Activated CD8-positive, alpha-beta T cell treated with anti-CD3 and anti-CD28 coated beads, Interleukin-2, amount 10 ng/mL, durations not matched to agents 7 days and 5 days (primary cell): ENCODE results near the gene NLGN1. TPM values are rescaled to one million over a fixed set of nuclear protein-coding genes. Genes with fewer than 3 reads are reported as not detected.

Experiments
- ATAC-seq: fragments of 150-1000 bp; cut with Tn5 transposase; one replicate; pipeline ENCODE4 v1.10.0; 2021; ENCODE audit warnings: moderate library complexity
- CTCF ChIA-PET: fragments of 350-600 bp; sonication (Branson Sonifier 250); formaldehyde crosslinking; loops from one replicate; lab custom pipeline; 2021; ENCODE audit warnings: antibody characterized with exemption; lab: Charles Lee
- POLR2A ChIA-PET: fragments of 350-600 bp; sonication (Branson Sonifier 250); formaldehyde crosslinking; loops from one replicate; lab custom pipeline; 2021; ENCODE audit warnings: antibody characterized with exemption; lab: Charles Lee
- DNase-seq: peaks from one replicate; pipeline ENCODE4 v3.0.0-alpha.2; 2020
- H3K27ac Mint-ChIP-seq: one replicate; pipeline ENCODE4 v1.8.0; 2021; ENCODE audit warnings: mild to moderate bottlenecking, mixed read lengths
- H3K27me3 Mint-ChIP-seq: one replicate; pipeline ENCODE4 v1.8.0; 2021; ENCODE audit warnings: low read depth, mixed read lengths
- H3K36me3 Mint-ChIP-seq: one replicate; pipeline ENCODE4 v1.8.0; 2021; ENCODE audit warnings: low read depth, mixed read lengths
- H3K4me1 Mint-ChIP-seq: one replicate; pipeline ENCODE4 v1.8.0; 2021; ENCODE audit warnings: low read depth, mixed read lengths
- H3K4me3 Mint-ChIP-seq: one replicate; pipeline ENCODE4 v1.8.0; 2021; ENCODE audit warnings: mild to moderate bottlenecking, mixed read lengths
- H3K9me3 Mint-ChIP-seq: one replicate; pipeline ENCODE4 v1.8.0; 2022; ENCODE audit warnings: mixed read lengths; ENCODE audit not compliant: insufficient read depth
- total RNA-seq, 2 experiments: library from RNA; stranded (reverse); gene quantifications; one replicate each; pipeline ENCODE4 v1.2.3, GENCODE V29; 2021

The NLGN1 gene
- total RNA-seq, 2 experiments from 2014 or later = not detected

GRCh38 chr3:174186377-174186989 is 788.9 kb downstream of the NLGN1 start:
- H3K9me3 Mint-ChIP-seq = no peaks in the 10 kb centered on the region
- ATAC-seq (no peak), DNase-seq (no peak)
- H3K4me1 Mint-ChIP-seq = peaks cover under 1% of the 10 kb centered on the region
- no peak overlapping the region for H3K4me3 Mint-ChIP-seq
- ChIA-PET POLR2A (no interaction called here), CTCF (no interaction called here)
- no peak overlapping the region for H3K27ac Mint-ChIP-seq
- H3K27me3 Mint-ChIP-seq = no peaks in the 10 kb centered on the region
- H3K36me3 Mint-ChIP-seq = no peaks in the 10 kb centered on the region

DNA sequence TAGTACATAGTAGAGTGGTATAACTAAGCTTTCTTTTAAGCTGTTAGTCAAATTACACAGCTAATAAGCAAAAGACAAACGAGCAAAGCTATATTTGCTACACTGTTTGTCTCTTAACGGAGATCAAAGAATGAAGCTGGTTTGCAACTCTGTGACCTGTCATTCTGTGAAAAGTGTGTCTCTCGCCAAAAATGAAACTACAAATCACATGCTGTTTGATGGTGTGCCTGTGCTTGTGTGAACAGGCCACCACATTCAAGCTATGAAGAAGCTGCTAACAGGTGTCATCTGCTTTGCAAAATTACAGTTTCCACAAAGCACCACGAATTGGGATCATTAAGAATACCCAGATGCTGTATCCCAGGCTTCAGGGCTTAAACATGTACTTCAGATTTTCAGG is 793.8 kb downstream of the NLGN1 start:
- peak; percentile 15 for ATAC-seq
- Mint-ChIP-seq H3K4me1 (peaks cover 4% of the 10 kb centered on the region), H3K9me3 (no peaks in the 10 kb centered on the region), H3K4me3 (no peak overlapping the region), H3K27ac (no peak overlapping the region), H3K36me3 (no peaks in the 10 kb centered on the region), H3K27me3 (no peaks in the 10 kb centered on the region)
- CTCF ChIA-PET = no interaction called here
- POLR2A ChIA-PET = no interaction called here
- no peak for DNase-seq

- peaks cover 4% of the 10 kb centered on the region for H3K4me1 Mint-ChIP-seq
These were observed 794.4 kb downstream of the NLGN1 start for GRCh38 chr3:174191895-174192294.

GRCh38 chr3:174192471-174192870 is 794.9 kb downstream of the NLGN1 start:
- Mint-ChIP-seq H3K27me3 (no peaks in the 10 kb centered on the region), H3K9me3 (no peaks in the 10 kb centered on the region), H3K4me3 (no peak overlapping the region), H3K27ac (no peak overlapping the region), H3K36me3 (no peaks in the 10 kb centered on the region), H3K4me1 (peaks cover 4% of the 10 kb centered on the region)
- no peak for ATAC-seq
- CTCF ChIA-PET = no interaction called here
- POLR2A ChIA-PET = no interaction called here
- no peak for DNase-seq

More at GRCh38 chr3:174191895-174192294, 794.4 kb downstream of the NLGN1 start:
- POLR2A ChIA-PET = no interaction called here
- ATAC-seq = no peak
- Mint-ChIP-seq H3K27me3 (no peaks in the 10 kb centered on the region), H3K4me3 (no peak overlapping the region), H3K27ac (no peak overlapping the region), H3K9me3 (no peaks in the 10 kb centered on the region), H3K36me3 (no peaks in the 10 kb centered on the region)
- DNase-seq = no peak
- CTCF ChIA-PET = no interaction called here

DNA sequence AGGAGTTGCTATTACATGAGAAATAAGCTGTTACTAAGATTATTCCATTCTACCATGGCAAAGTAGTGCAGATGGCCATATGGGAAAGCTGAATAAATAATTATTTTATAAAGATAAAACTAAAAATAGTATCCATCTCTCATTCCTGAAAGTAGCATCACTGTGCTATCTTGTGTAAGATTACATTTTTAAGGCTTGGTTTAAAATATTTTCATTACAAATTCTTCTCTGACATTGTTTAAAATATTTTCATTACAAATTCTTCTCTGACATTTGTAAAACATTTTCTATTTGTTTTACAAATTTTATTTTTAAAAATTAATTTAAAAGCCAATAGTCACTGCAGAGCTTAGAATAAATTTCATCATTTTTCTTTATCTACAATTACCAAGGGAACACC is 796.1 kb downstream of the NLGN1 start:
- Mint-ChIP-seq H3K9me3 (no peaks in the 10 kb centered on the region), H3K4me3 (no peak overlapping the region), H3K36me3 (no peaks in the 10 kb centered on the region), H3K27ac (no peak overlapping the region), H3K4me1 (peaks cover 4% of the 10 kb centered on the region), H3K27me3 (no peaks in the 10 kb centered on the region)
- ATAC-seq (no peak), DNase-seq (no peak)
- ChIA-PET CTCF (no interaction called here), POLR2A (no interaction called here)

DNA sequence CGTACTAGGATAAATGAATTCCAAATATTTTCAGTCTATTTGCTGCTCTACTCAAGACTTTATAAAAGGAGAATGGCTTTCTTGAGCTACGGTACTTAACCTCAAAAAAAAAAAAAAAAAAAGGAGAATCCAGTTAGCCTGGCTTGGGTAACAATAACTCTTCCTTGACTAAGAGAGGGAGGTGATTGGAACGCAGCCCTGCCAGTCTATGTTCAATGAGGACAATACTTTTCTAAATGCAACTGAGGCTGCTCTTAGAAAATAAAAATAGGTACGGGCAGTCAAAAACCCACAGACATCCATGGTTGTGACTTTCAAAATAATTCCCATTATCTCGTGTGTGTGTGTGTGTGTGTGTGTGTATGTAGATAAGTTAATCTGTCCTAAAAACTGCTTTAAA is 799.9 kb downstream of the NLGN1 start:
- Mint-ChIP-seq H3K36me3 (no peaks in the 10 kb centered on the region), H3K27ac (no peak overlapping the region), H3K9me3 (no peaks in the 10 kb centered on the region), H3K27me3 (no peaks in the 10 kb centered on the region), H3K4me1 (no peaks in the 10 kb centered on the region), H3K4me3 (no peak overlapping the region)
- ATAC-seq = no peak
- ChIA-PET CTCF (no interaction called here), POLR2A (no interaction called here)
- no peak for DNase-seq

DNA sequence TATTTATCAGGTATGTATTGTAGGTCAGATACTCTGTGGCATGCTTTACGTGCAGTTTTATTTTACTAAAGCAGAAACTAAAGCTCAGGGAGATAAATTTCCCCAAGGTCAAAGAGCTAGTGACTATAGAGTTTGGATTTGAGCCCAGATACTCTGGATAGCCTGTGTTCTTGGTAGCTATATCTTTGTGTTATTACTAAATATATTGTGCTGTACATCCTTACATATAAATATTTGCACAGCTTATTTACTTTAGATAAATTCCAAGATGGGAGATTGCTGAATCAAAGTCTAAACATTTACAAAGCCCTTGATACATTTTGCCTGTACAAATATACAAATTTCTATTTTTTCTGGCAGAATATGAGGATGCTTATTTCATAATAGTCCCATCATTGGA is 800.7 kb downstream of the NLGN1 start:
- ATAC-seq = no peak
- no peak for DNase-seq
- Mint-ChIP-seq H3K27me3 (no peaks in the 10 kb centered on the region), H3K9me3 (no peaks in the 10 kb centered on the region), H3K36me3 (no peaks in the 10 kb centered on the region), H3K4me1 (no peaks in the 10 kb centered on the region), H3K4me3 (no peak overlapping the region), H3K27ac (no peak overlapping the region)
- ChIA-PET POLR2A (no interaction called here), CTCF (no interaction called here)

DNA sequence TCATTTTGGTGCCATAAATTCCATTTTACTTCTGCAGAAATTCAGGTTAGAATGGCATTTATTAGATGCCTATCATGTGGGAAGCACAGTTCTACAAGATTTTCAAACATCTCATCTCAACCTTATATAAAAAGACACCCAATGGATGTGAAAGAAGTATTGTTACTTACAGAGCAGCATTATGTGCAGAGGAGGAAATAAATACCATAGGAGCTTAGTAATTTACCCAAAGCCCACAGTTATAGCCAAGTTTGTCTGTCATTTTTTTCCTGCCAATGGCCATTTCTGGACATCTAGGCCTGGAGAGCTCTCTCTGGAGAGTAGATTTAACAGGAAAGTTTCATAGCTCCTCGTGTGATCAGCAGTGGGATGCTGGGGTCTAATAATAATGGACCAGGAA is 802.2 kb downstream of the NLGN1 start:
- no peaks in the 10 kb centered on the region for H3K27me3 Mint-ChIP-seq
- DNase-seq (no peak), ATAC-seq (no peak)
- ChIA-PET CTCF (no interaction called here), POLR2A (no interaction called here)
- H3K9me3 Mint-ChIP-seq = no peaks in the 10 kb centered on the region
- no peaks in the 10 kb centered on the region for H3K36me3 Mint-ChIP-seq
- H3K4me3 Mint-ChIP-seq = no peak overlapping the region
- no peak overlapping the region for H3K27ac Mint-ChIP-seq
- no peaks in the 10 kb centered on the region for H3K4me1 Mint-ChIP-seq

DNA sequence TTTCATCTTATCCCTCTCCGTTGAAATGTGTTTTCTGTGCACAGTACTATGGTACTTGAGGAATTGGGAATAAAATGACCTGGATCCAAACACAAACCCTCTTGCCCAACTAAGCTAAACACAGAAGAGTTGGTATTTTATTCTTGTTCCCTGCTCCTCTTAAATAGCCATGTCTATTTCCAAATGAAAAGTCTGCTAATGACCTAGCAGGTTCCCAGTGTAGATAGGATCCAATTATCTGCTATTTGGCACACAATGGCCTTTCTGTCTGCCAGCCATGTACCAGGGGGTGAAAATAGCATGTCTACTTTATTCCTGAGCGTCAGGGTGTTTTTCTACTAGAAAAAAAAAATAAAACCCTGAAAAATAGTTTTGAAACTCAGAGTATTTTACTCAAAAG is 804.6 kb downstream of the NLGN1 start:
- POLR2A ChIA-PET = no interaction called here

GRCh38 chr3:174202561-174202960 is 805.0 kb downstream of the NLGN1 start:
- H3K4me3 Mint-ChIP-seq = no peak overlapping the region
- ChIA-PET POLR2A (no interaction called here), CTCF (no interaction called here)
- no peak for DNase-seq
- H3K27me3 Mint-ChIP-seq = no peaks in the 10 kb centered on the region
- ATAC-seq = no peak
- H3K4me1 Mint-ChIP-seq = no peaks in the 10 kb centered on the region
- no peaks in the 10 kb centered on the region for H3K36me3 Mint-ChIP-seq
- H3K9me3 Mint-ChIP-seq = no peaks in the 10 kb centered on the region
- H3K27ac Mint-ChIP-seq = no peak overlapping the region

More for the DNA sequence above, 804.6 kb downstream of the NLGN1 start:
- no peak for ATAC-seq
- no peak for DNase-seq
- Mint-ChIP-seq H3K4me1 (no peaks in the 10 kb centered on the region), H3K9me3 (no peaks in the 10 kb centered on the region), H3K36me3 (no peaks in the 10 kb centered on the region), H3K4me3 (no peak overlapping the region), H3K27me3 (no peaks in the 10 kb centered on the region), H3K27ac (no peak overlapping the region)
- CTCF ChIA-PET = no interaction called here

DNA sequence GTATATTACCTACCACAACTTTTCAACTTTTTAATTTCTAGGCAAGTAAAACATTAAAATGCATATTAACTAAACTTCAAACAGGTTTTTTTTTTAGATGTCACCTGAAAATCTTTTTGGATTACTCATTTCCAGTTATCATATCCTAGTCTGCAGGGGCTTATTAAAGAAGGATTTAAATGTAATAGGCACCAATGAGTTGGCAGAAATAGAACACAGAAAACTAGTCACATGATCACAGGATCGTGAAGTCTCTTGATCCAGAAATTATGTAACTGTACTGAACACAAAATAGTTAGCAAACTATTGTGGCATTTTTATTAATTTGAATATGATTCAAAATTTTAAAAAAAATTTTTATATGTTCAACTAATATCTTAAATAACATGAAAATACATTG is 807.2 kb downstream of the NLGN1 start:
- ATAC-seq = no peak

GRCh38 chr3:174206607-174207192 is 809.2 kb downstream of the NLGN1 start:
- POLR2A ChIA-PET = no interaction called here
- Mint-ChIP-seq H3K4me3 (no peak overlapping the region), H3K9me3 (no peaks in the 10 kb centered on the region), H3K27ac (no peak overlapping the region), H3K36me3 (no peaks in the 10 kb centered on the region), H3K27me3 (no peaks in the 10 kb centered on the region), H3K4me1 (no peaks in the 10 kb centered on the region)
- DNase-seq (no peak), ATAC-seq (no peak)
- CTCF ChIA-PET = no interaction called here

More for the DNA sequence above, 807.2 kb downstream of the NLGN1 start:
- CTCF ChIA-PET = no interaction called here
- Mint-ChIP-seq H3K27me3 (no peaks in the 10 kb centered on the region), H3K9me3 (no peaks in the 10 kb centered on the region), H3K4me1 (no peaks in the 10 kb centered on the region), H3K27ac (no peak overlapping the region), H3K36me3 (no peaks in the 10 kb centered on the region), H3K4me3 (no peak overlapping the region)
- DNase-seq = no peak
- POLR2A ChIA-PET = no interaction called here

GRCh38 chr3:174208161-174208560 is 810.6 kb downstream of the NLGN1 start:
- no peak for ATAC-seq
- CTCF ChIA-PET = no interaction called here
- H3K4me1 Mint-ChIP-seq = no peaks in the 10 kb centered on the region
- H3K4me3 Mint-ChIP-seq = no peak overlapping the region
- no peak overlapping the region for H3K27ac Mint-ChIP-seq
- H3K9me3 Mint-ChIP-seq = no peaks in the 10 kb centered on the region
- DNase-seq = no peak
- H3K27me3 Mint-ChIP-seq = no peaks in the 10 kb centered on the region
- H3K36me3 Mint-ChIP-seq = no peaks in the 10 kb centered on the region
- POLR2A ChIA-PET = no interaction called here
